HG03575 (cell line): ENCODE results near the gene RASGRP1.

Experiments
- ATAC-seq: cut with Tn5 transposase; IDR thresholded peaks from one replicate; pipeline ENCODE4 v1.9.1; 2021; ENCODE audit not compliant: unreplicated experiment, insufficient number of reproducible peaks, low FRiP score; ENCODE audit errors: extremely low read depth

Gene RASGRP1

DNA sequence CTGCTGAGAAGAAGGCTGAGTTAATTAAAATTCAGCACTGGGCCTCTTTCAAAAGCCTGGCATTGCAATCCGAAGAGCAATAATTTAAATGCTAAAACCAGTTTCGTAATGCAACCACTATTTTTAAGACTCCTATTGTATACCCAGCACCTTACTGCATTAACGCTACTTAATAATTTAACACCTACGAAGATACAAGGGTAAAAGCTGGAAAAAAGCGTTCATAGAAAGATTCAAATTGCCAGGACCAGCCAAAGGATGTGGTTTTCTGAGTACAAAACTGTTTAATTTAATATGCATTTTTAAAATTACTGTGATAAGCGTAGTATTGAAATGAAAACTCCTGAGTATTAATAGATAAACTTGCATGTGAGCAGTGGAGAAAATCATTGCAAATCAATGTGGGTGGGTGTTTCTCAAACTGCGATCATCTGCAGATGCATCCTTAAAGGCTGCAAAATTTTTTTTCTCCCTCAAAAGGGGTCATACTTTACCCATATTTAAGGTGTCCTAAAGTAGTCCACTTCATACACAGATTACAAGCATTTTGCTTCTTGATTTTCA is 12.9 kb upstream of the RASGRP1 start:
- ATAC-seq, result no peak

DNA sequence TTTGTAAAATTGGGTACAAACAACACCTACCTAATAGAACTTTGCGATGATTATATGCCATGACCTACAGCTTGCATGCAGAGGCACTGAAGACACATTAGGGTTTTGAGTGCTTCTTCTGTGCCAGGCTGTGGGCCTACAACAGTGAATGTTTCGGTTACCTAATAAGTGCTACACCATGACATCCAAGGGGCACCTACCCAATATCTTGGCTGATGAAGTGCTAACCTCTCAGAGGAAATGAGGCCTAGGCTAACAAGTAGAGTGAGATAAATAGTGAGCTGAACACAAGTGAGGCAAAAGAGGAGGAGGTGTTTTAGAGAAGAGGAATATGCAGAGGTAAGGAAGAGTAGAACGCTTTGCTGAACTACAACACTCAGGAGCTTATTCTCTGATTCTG is 12.2 kb upstream of the RASGRP1 start:
- no peak for ATAC-seq

DNA sequence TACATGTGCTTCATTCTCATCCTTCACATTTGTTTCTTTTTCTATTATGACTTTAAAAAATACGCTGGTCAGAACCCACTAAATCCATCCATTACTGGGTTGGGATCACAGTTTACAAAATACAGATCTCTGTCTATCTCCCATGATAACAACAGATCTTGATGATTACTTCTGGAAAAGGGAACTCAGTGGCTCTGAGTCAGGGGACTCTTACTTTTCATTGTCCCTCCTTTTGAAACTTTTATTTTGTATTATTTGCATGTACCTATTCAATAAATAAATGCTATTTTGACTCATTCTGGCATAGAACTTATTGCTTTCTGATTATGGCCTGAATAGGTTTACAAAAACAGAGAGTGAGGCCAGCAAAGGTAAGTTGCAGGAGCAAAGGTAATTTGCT is 11.6 kb upstream of the RASGRP1 start:
- no peak for ATAC-seq

GRCh38 chr15:38565287-38565670 is 665 bp upstream of the RASGRP1 start:
- ATAC-seq, result no peak

GRCh38 chr15:38563723-38564519 is 693 bp downstream of the RASGRP1 start:
- no peak for ATAC-seq

DNA sequence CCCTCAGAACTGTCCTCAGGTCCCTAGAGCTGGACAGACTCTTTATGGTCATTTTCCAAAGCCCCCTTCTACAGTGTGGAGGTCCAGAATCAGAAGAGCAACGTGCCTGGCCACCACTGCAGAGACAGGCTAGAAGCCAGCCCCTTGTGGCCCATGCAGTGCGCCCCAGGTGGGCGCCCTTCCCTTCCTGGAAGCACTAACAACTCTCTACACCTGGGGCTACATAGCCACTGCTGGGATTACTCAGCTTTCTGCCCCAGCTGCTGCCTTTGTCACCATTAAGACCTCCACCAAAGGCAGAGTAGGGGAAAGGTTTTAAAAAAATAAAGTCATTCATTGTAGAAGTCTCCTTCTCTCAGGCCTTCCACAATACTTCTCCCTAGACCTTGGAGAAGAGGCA is 2.3 kb downstream of the RASGRP1 start:
- no peak for ATAC-seq

GRCh38 chr15:38560456-38560926 is 4.1 kb downstream of the RASGRP1 start:
- no peak for ATAC-seq

GRCh38 chr15:38559636-38560307 is 4.8 kb downstream of the RASGRP1 start:
- no peak for ATAC-seq

DNA sequence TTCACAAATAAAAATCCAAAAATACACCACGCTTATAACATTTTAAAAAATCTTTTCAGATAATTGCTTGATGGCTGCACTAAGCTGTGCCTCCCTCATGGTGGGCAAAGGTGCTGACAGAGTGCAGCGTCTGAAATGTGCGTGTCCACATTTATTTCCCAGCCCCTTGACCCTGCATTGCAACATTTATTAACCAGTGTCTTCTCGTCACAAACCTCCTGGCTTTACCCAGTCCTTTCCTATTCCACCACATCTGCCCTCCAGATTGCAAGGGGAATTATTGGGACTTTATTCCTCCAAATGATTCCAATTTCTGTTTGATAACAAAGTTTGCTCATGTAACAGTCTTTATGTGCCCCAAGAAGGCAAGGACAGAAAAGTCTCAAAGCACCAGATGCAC is 5.5 kb downstream of the RASGRP1 start:
- no peak for ATAC-seq

DNA sequence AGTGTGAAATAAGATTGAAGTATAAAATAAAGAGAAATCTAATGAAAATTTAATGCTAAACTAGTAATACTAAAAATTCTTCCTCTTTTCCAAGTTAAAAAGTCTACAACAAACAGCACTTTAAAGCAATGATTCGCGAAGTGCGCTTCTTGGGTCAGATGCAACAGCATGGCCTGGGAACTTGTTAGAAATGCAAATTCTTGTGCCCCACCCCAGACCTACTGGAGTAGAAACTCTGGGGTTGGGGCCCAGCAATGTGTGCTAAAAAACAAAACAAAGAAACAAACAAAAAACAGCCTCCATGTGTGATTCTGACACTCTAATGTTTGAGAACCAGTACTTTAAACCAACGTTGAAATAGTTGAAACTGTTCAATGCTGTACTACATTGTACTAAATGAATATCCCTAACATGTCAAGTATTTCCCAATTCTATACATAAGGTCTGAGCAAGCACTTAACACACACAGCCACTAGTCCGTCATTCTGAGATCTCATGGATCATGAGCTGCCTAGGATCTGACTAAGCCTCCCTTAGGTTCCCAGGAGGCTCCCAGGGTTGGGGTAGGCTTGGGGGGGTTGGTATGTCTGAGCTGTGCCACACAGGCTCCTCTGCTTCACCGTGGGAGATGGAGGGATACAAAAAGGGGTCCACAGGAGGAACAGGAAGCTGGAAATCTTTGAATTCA is 6.1 kb downstream of the RASGRP1 start:
- ATAC-seq, result no peak

- no peak for ATAC-seq
These were observed 6.7 kb downstream of the RASGRP1 start for GRCh38 chr15:38557921-38558320.

DNA sequence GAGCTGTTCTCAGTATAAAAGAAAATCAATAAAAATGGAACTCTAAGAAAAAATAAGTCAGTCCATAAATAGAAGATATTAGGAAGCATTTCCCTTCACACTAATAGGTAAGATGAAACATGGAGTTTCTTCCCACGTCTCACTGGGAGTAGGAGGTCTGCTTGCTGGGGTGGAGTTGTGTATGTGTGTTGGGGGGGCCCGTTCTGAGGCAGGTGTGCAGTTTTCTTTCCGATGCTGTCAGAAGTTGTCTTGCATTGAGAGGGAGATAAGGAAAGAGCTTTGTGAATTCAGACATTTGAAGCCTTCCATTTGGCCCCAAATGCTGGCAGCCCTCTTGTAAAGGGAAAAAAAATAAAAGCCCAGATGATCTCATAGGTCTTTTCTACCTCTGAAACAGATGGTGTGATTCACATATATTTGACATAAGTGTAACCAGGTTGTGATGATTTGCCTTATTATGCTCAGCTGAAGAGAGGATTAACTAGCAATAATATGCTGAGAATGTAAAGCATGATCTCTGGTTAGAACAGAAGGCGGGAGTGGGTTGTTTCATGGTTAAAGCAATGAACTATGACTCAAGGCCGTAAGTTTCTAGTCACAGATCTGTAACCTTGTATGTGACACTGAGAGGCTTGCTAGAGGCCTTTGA is 8.8 kb downstream of the RASGRP1 start:
- no peak for ATAC-seq

GRCh38 chr15:38554354-38554753 is 10.3 kb downstream of the RASGRP1 start:
- ATAC-seq, result no peak

DNA sequence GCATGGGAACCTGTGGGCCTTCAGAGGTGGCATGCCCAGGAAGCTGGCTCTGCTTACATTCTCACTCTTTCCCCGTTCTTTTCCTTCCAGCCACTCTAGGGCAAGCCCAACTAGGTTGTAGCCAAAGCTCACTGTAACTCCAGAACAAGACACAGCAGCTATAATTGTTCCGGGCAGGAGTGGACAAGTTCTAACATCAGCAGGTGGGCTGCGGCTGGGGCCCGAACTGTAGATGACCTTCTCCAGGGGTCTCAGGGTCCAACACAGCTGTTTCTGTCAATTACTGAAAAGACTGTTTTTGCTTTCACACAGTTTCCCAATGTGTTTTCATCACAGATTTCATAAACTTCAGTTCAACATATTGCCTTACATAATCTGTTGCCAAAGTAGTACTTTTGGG is 11.5 kb downstream of the RASGRP1 start:
- no peak for ATAC-seq

- ATAC-seq, result no peak
These were observed 12.6 kb downstream of the RASGRP1 start for GRCh38 chr15:38551720-38552648.

- ATAC-seq, result no peak
These were observed 15.4 kb downstream of the RASGRP1 start for GRCh38 chr15:38549222-38549621.

DNA sequence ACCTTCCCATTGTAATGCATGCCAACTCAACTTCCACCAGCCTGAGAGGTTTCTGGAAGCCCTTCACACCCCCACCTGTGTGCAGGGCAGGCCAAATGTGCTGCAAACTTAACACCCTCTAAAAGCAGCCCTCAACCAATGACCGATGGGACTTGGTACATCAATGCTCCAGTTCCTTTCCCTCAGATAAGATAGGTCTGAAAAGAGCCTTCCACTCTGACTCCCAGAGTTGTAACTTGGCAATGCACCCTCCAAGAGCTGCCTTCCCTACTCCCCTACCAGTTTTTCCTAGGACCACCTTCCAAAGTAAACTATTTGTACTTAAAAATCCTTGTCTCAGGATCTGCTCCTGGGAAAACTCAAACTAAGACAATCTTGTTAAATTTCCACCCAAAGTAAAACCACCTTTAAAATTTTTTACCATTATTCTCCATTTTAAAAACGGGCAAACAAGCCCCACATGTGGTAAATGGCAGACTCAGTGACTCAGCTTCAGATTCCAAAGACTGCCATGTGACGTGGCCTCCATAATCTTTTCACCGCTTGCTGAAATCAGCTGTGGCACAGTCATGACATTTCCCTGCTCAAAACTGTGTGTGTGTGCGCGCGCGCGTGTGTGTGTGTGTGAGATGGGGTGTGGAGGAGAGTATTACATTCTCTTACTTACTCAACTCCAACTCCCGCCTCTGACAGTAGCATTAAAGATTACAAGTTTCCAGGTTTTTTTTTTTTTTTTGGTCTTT is 17.2 kb downstream of the RASGRP1 start:
- no peak for ATAC-seq

GRCh38 chr15:38545179-38545578 is 19.4 kb downstream of the RASGRP1 start:
- ATAC-seq, result no peak
